Stimulated activated CD4-positive, alpha-beta T cell treated with anti-CD3 and anti-CD28 coated beads, Interleukin-4, amount 100 ng/mL, for 24 hours (primary cell): ENCODE results near the gene MUC13.

Source experiments
- DNase-seq: peaks from one replicate; pipeline ENCODE4 v3.0.0-alpha.2; 2020

MUC13 gene

GRCh38 chr3:124862006-124862405 lies 72.5 kb downstream of the MUC13 start:
- no peak for DNase-seq

GRCh38 chr3:124861041-124861440 lies 73.5 kb downstream of the MUC13 start:
- no peak for DNase-seq

- no peak for DNase-seq
These were observed 74.0 kb downstream of the MUC13 start for GRCh38 chr3:124860599-124860998.

- no peak for DNase-seq
These were observed 75.5 kb downstream of the MUC13 start for GRCh38 chr3:124859025-124859424.

GRCh38 chr3:124858275-124858674 lies 76.3 kb downstream of the MUC13 start:
- DNase-seq = no peak

DNA sequence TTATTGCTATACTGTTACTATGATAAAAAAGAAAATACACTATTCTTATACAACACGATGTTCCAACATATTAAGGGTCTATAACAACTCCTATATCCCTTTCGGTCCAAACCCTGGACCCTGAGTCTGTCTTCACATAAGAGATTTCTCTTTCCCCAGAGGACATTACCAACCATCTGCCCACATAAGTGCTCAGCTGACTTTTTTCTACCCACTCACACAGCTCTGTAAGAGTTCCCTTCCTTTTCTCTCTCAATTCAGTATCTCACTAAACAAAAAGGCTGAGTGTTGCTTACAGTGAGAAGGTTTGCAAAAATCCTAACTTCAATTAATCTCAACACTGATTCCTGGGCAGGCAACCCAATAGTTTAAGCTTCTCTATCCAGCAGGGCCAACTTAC lies 77.9 kb downstream of the MUC13 start:
- no peak for DNase-seq
